ENCODE results near the gene NEDD1. TPM values are rescaled to one million over a fixed set of nuclear protein-coding genes. Genes with fewer than 3 reads are reported as not detected.

Gene NEDD1
- total and polyA plus RNA-seq, 2 donors (not counting 1 experiment from before 2014, with no cell fraction given): 21.8 to 30.7 TPM

- Histone ChIP-seq H4K20me1 (ENCODE audit: control insufficient read depth, extremely low read depth, insufficient read depth, low read length) (no peaks in the 10 kb centered on the region), H3K4me2 (ENCODE audit: extremely low read depth, insufficient read depth, low read length) (no peak overlapping the region), H3K4me1 (ENCODE audit: control insufficient read depth, extremely low read depth, insufficient read depth, low read length) (no peaks in the 10 kb centered on the region), H3K27me3 (ENCODE audit: control insufficient read depth, insufficient read depth, low read length) (peaks cover 5% of the 10 kb centered on the region), H3K79me2 (ENCODE audit: control insufficient read depth, insufficient read depth, low read length) (no peaks in the 10 kb centered on the region), H3K4me3 (replicated peaks in 1 of 4; ENCODE audit: control extremely low read depth in 1 of 4, insufficient read depth in 1 of 4, low read depth in 3 of 4, low read length in 4 of 4) (no peak overlapping the region), H2AFZ (ENCODE audit: low read length) (no peak overlapping the region), H3K9ac (ENCODE audit: insufficient read depth, low read length) (no peak overlapping the region), H3K36me3 (ENCODE audit: control insufficient read depth, insufficient read depth, low read length) (no peaks in the 10 kb centered on the region), H3K9me3 (ENCODE audit: control insufficient read depth, insufficient read depth, low read depth, low read length) (no peaks in the 10 kb centered on the region), H3K27ac (ENCODE audit: insufficient read depth, low read length) (no peak overlapping the region)
- TF ChIP-seq EZH2 (IDR thresholded peaks at IDR 0.05; ENCODE audit: low read length, missing control alignments): no peak
- TF ChIP-seq CTCF (conservative IDR thresholded peaks at IDR 0.05 in 1 of 2, IDR thresholded peaks at IDR 0.05 in 1 of 2; ENCODE audit: low read depth in 1 of 2, low read length in 2 of 2): no peak
- DNase-seq (ENCODE audit: low read depth in 2 of 2): no peak
Measured at GRCh38 chr12:96988919-96989318, 81.9 kb downstream of the NEDD1 start.

- peak in 1 of 2 donors; percentile 33 for DNase-seq (ENCODE audit: low read depth in 2 of 2)
- Histone ChIP-seq H3K4me1 (ENCODE audit: control insufficient read depth, extremely low read depth, insufficient read depth, low read length) (no peaks in the 10 kb centered on the region), H3K36me3 (ENCODE audit: control insufficient read depth, insufficient read depth, low read length) (no peaks in the 10 kb centered on the region), H3K27ac (ENCODE audit: insufficient read depth, low read length) (no peak overlapping the region), H3K9me3 (ENCODE audit: control insufficient read depth, insufficient read depth, low read depth, low read length) (no peaks in the 10 kb centered on the region), H3K4me3 (replicated peaks in 1 of 4; ENCODE audit: control extremely low read depth in 1 of 4, insufficient read depth in 1 of 4, low read depth in 3 of 4, low read length in 4 of 4) (no peak overlapping the region), H2AFZ (ENCODE audit: low read length) (no peak overlapping the region), H3K27me3 (ENCODE audit: control insufficient read depth, insufficient read depth, low read length) (peaks cover 7% of the 10 kb centered on the region), H4K20me1 (ENCODE audit: control insufficient read depth, extremely low read depth, insufficient read depth, low read length) (no peaks in the 10 kb centered on the region), H3K9ac (ENCODE audit: insufficient read depth, low read length) (no peak overlapping the region), H3K79me2 (ENCODE audit: control insufficient read depth, insufficient read depth, low read length) (no peaks in the 10 kb centered on the region), H3K4me2 (ENCODE audit: extremely low read depth, insufficient read depth, low read length) (no peak overlapping the region)
- TF ChIP-seq CTCF (conservative IDR thresholded peaks at IDR 0.05 in 1 of 2, IDR thresholded peaks at IDR 0.05 in 1 of 2; ENCODE audit: low read depth in 1 of 2, low read length in 2 of 2) (no peak), EZH2 (IDR thresholded peaks at IDR 0.05; ENCODE audit: low read length, missing control alignments) (no peak)
Measured at GRCh38 chr12:96989916-96990315, 82.9 kb downstream of the NEDD1 start.

- TF ChIP-seq CTCF (conservative IDR thresholded peaks at IDR 0.05 in 1 of 2, IDR thresholded peaks at IDR 0.05 in 1 of 2; ENCODE audit: low read depth in 1 of 2, low read length in 2 of 2) (no peak), EZH2 (IDR thresholded peaks at IDR 0.05; ENCODE audit: low read length, missing control alignments) (no peak)
- Histone ChIP-seq H3K4me3 (replicated peaks in 1 of 4; ENCODE audit: control extremely low read depth in 1 of 4, insufficient read depth in 1 of 4, low read depth in 3 of 4, low read length in 4 of 4) (no peak overlapping the region), H3K4me1 (ENCODE audit: control insufficient read depth, extremely low read depth, insufficient read depth, low read length) (no peaks in the 10 kb centered on the region), H3K36me3 (ENCODE audit: control insufficient read depth, insufficient read depth, low read length) (no peaks in the 10 kb centered on the region), H3K27me3 (ENCODE audit: control insufficient read depth, insufficient read depth, low read length) (peaks cover 3% of the 10 kb centered on the region), H3K4me2 (ENCODE audit: extremely low read depth, insufficient read depth, low read length) (no peak overlapping the region), H3K79me2 (ENCODE audit: control insufficient read depth, insufficient read depth, low read length) (no peaks in the 10 kb centered on the region), H3K27ac (ENCODE audit: insufficient read depth, low read length) (no peak overlapping the region), H4K20me1 (ENCODE audit: control insufficient read depth, extremely low read depth, insufficient read depth, low read length) (no peaks in the 10 kb centered on the region), H3K9ac (ENCODE audit: insufficient read depth, low read length) (no peak overlapping the region), H2AFZ (ENCODE audit: low read length) (no peak overlapping the region), H3K9me3 (ENCODE audit: control insufficient read depth, insufficient read depth, low read depth, low read length) (no peaks in the 10 kb centered on the region)
- no peak for DNase-seq (ENCODE audit: low read depth in 2 of 2)
Measured at GRCh38 chr12:96994900-96995299, 87.8 kb downstream of the NEDD1 start.
